GM23248 (cell line): Measurements from ENCODE around the gene XKR7.

Experiments
- EZH2 ChIP-seq: fragments of 200-600 bp; sonication (generic); IDR thresholded peaks from 2 replicates; pipeline ENCODE4 v1.6.1; 2018; ENCODE audit warnings: antibody characterized with exemption, mild to moderate bottlenecking; ENCODE audit not compliant: insufficient read depth, poor library complexity, severe bottlenecking
- EZH2phosphoT487 ChIP-seq: fragments of 200-600 bp; sonication (generic); IDR thresholded peaks from 2 replicates; pipeline ENCODE4 v1.6.1; 2018; ENCODE audit warnings: antibody characterized with exemption, moderate library complexity, mild to moderate bottlenecking, low read depth; ENCODE audit not compliant: insufficient read depth

- TF ChIP-seq EZH2phosphoT487 (no peak), EZH2 (no peak)
These were observed 24.9 kb upstream of the XKR7 start for GRCh38 chr20:31943052-31943471.
